Stomach (tissue), 9 donors: ENCODE results near the gene TMEM222. TPM values are rescaled to one million over a fixed set of nuclear protein-coding genes. Genes with fewer than 3 reads are reported as not detected.

Experiments
- DNase-seq, 2 donors: peaks; one replicate each; pipeline versions ENCODE4 v3.0.0 to v3.0.0-alpha.2; 2013 to 2019
- H3K27ac ChIP-seq, 5 donors: fragments of 200-600 bp in 4 of 5; sonication (generic) in 4 of 5; one replicate each; pipeline ENCODE4 v1.5.1; 2013 to 2019; ENCODE audit warnings: mild to moderate bottlenecking in 1 of 5, moderate library complexity in 1 of 5
- H3K27me3 ChIP-seq, 3 donors: fragments of 200-600 bp; sonication (generic); one replicate each; pipeline ENCODE4 v1.5.1; 2017 to 2019; ENCODE audit warnings: mixed run types in 1 of 3
- H3K36me3 ChIP-seq, 4 donors: fragments of 200-600 bp; sonication (generic); 1 replicate in 3 of 4; 2 replicates in 1 of 4; pipeline ENCODE4 v1.5.1; 2016 to 2019
- H3K4me1 ChIP-seq, 4 donors: fragments of 200-600 bp; sonication (generic); one replicate each; pipeline ENCODE4 v1.5.1; 2016 to 2019
- H3K4me3 ChIP-seq, 4 donors: fragments of 200-600 bp; sonication (generic) in 3 of 4; one replicate each; pipeline ENCODE4 v1.5.1; 2016 to 2019; ENCODE audit warnings: mild to moderate bottlenecking in 1 of 4
- H3K9me3 ChIP-seq, 4 donors: fragments of 200-600 bp; sonication (generic); one replicate each; pipeline ENCODE4 v1.5.1; 2016 to 2019
- CTCF ChIP-seq, 7 experiments: fragments of 450-650 bp in 4 of 7; fragments of 200-600 bp in 3 of 7; sonication (generic) in 3 of 7; IDR thresholded peaks; one replicate each; pipeline ENCODE4 v1.5.1; 2016 to 2019; ENCODE audit warnings: antibody characterized with exemption in 7 of 7, control low read depth in 2 of 7, mild to moderate bottlenecking in 1 of 7
- EP300 ChIP-seq: sonication (generic); formaldehyde crosslinking; IDR thresholded peaks from one replicate; pipeline ENCODE4 v1.6.1; 2017; ENCODE audit warnings: antibody characterized with exemption
- POLR2A ChIP-seq, 4 donors: fragments of 450-650 bp; IDR thresholded peaks; one replicate each; pipeline ENCODE4 v1.6.1; 2016; ENCODE audit warnings: antibody characterized with exemption in 4 of 4, control low read depth in 2 of 4, mild to moderate bottlenecking in 1 of 4, moderate library complexity in 1 of 4
- POLR2AphosphoS5 ChIP-seq, 3 donors: sonication (generic); formaldehyde crosslinking; IDR thresholded peaks; one replicate each; pipeline ENCODE4 v1.6.1; 2016; ENCODE audit warnings: antibody characterized with exemption in 3 of 3
- WGBS, 5 donors: extraction: QIAGEN DNeasy Blood & Tissue Kit in 3 of 5; methylation state at CpG; one replicate each; pipeline versions ENCODE4 v1.1.5 to v1.1.7; 2013 to 2018; 5-methylcytosine and 5-hydroxymethylcytosine counted together
- intact Hi-C: fragments of 100-400 bp; cut with DNase I; formaldehyde crosslinking; loops from one replicate; pipeline ENCODE4 v1.15.1; 2023; ENCODE audit warnings: low total_unique reads
- polyA plus RNA-seq, 3 donors: library from polyadenylated mRNA; stranded (reverse); fragments of 200-250 nt; gene quantifications; one replicate each; pipeline ENCODE4 v1.2.3, GENCODE V29; 2013
- total RNA-seq, 5 donors: library from RNA; depleted of rRNA; stranded (reverse); fragments of >200 nt; gene quantifications; one replicate each; pipeline versions ENCODE4 v1.1.0 to v1.2.3, GENCODE V29; 2014 to 2016
- donor health status: healthy with polysubstance abuse.
- donor health status: Bipolar disorder and iron deficiency.
- donor health status: healthy.

The TMEM222 gene
- total and polyA plus RNA-seq, 8 donors = 1.8 to 39.9 (median 18.0) TPM

- Histone ChIP-seq H3K27me3 (no peaks in the 10 kb centered on the region), H3K36me3 (peaks cover 17 to 25% (median 21%) of the 10 kb centered on the region in 4 donors), H3K4me3 (peak overlapping the region; percentile 56 to 81 (median 76)), H3K27ac (peak overlapping the region; percentile 87 to 98 (median 96)), H3K4me1 (peaks cover 31 to 55% (median 37%) of the 10 kb centered on the region in 4 donors), H3K9me3 (no peaks in the 10 kb centered on the region)
- no peak for TF ChIP-seq POLR2AphosphoS5 (IDR thresholded peaks at IDR 0.05)
- no peak for TF ChIP-seq CTCF (IDR thresholded peaks at IDR 0.05)
- intact Hi-C loops = no loop called here
- 9 to 40% (median 30%) methylated on average over 3 to 8 of the region's 8 CpGs for WGBS, 5 donors
- DNase-seq = no peak
These were observed 45.2 kb downstream of the TMEM222 start for GRCh38 chr1:27367160-27367650.

GRCh38 chr1:27368869-27369582 is 47.1 kb downstream of the TMEM222 start:
- WGBS, 5 donors = 60 to 67% (median 64%) methylated on average over 13 of the region's 13 CpGs
- no peak overlapping the region for H3K4me3 ChIP-seq

GRCh38 chr1:27372022-27372807 is 50.3 kb downstream of the TMEM222 start:
- DNase-seq = peak in 1 of 2 donors; percentile 58
- intact Hi-C loops = no loop called here
- WGBS, 5 donors = 64 to 79% (median 71%) methylated on average over 18 to 19 of the region's 19 CpGs
- H3K9me3 ChIP-seq = no peaks in the 10 kb centered on the region
- no peak overlapping the region for H3K27ac ChIP-seq
- TF ChIP-seq POLR2A (IDR thresholded peaks at IDR 0.05) = no peak
- no peak for TF ChIP-seq EP300
- TF ChIP-seq POLR2AphosphoS5 (IDR thresholded peaks at IDR 0.05) = no peak
- TF ChIP-seq CTCF (IDR thresholded peaks at IDR 0.05) = no peak
- H3K4me1 ChIP-seq = peaks cover 8 to 27% (median 15%) of the 10 kb centered on the region in 4 donors
- no peaks in the 10 kb centered on the region for H3K36me3 ChIP-seq
- no peak overlapping the region for H3K4me3 ChIP-seq
- H3K27me3 ChIP-seq = no peaks in the 10 kb centered on the region

More at GRCh38 chr1:27368869-27369582, 47.1 kb downstream of the TMEM222 start:
- H3K27ac ChIP-seq = peak overlapping the region in 2 of 5 donors; percentile 7 to 35
- no peaks in the 10 kb centered on the region for H3K9me3 ChIP-seq
- intact Hi-C loops = no loop called here
- TF ChIP-seq POLR2AphosphoS5 (IDR thresholded peaks at IDR 0.05) = no peak
- TF ChIP-seq CTCF (IDR thresholded peaks at IDR 0.05) = no peak
- no peak for TF ChIP-seq POLR2A (IDR thresholded peaks at IDR 0.05)
- TF ChIP-seq EP300 = no peak
- H3K4me1 ChIP-seq = peaks cover 29 to 50% (median 37%) of the 10 kb centered on the region in 4 donors
- no peaks in the 10 kb centered on the region for H3K27me3 ChIP-seq
- no peak for DNase-seq
- peaks cover under 1 to 7% (median 4%) of the 10 kb centered on the region in 4 donors for H3K36me3 ChIP-seq

GRCh38 chr1:27372808-27373690 is 51.1 kb downstream of the TMEM222 start:
- H3K27me3 ChIP-seq = no peaks in the 10 kb centered on the region
- no peaks in the 10 kb centered on the region for H3K36me3 ChIP-seq
- no peak for DNase-seq
- H3K4me3 ChIP-seq = no peak overlapping the region
- intact Hi-C loops = no loop called here
- no peaks in the 10 kb centered on the region for H3K9me3 ChIP-seq
- peaks cover 0 to 19% (median 7%) of the 10 kb centered on the region in 4 donors for H3K4me1 ChIP-seq
- no peak overlapping the region for H3K27ac ChIP-seq
- TF ChIP-seq POLR2AphosphoS5 (IDR thresholded peaks at IDR 0.05) (no peak), CTCF (IDR thresholded peaks at IDR 0.05) (no peak), EP300 (no peak), POLR2A (IDR thresholded peaks at IDR 0.05) (no peak)
- 71 to 88% (median 75%) methylated on average over 6 to 11 of the region's 11 CpGs for WGBS, 5 donors
